GM18870 (cell line): ENCODE data around the gene OR6K6.

ENCODE experiments used
- ATAC-seq: cut with Tn5 transposase; IDR thresholded peaks from one replicate; pipeline ENCODE4 v1.9.1; 2021; ENCODE audit warnings: moderate library complexity; ENCODE audit not compliant: unreplicated experiment

OR6K6 gene

DNA sequence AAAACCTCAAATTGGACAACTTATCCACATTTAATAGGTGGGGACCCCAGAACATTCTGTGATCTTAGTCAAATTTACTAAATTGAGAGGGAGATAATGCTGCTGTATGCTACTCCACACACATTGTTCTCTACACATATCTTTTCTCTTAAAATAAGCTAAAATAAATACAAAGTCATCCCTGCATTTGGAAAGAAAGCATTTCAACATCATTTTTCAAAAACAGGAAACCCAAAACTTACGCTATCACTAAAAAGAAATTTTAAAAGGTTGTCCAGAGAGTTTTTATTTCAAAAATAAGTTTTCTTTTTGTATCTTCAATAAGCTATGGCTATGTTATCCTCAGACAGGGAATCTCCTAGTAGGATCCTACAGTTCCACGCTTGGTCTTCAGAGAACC lies 46.0 kb downstream of the OR6K6 start:
- ATAC-seq: no peak

DNA sequence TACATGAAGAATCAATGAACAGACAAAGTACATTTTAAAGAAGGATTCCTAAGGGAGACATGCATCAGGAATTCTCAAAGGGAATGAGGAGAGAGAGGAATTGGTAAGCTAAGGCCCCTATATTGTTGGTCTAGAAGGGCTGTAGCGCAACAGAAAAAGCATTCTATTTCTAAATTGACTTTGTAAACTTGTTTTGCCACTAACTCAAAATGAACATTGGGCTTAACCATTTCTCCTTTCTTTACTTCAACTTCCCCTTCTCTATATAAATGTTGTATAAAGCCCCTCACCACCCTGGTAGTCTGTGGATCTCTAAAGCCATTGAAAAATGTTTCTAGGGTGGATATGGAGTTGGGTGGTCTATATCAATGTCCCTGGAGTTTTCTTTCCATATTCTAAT lies 46.9 kb downstream of the OR6K6 start:
- ATAC-seq: no peak

DNA sequence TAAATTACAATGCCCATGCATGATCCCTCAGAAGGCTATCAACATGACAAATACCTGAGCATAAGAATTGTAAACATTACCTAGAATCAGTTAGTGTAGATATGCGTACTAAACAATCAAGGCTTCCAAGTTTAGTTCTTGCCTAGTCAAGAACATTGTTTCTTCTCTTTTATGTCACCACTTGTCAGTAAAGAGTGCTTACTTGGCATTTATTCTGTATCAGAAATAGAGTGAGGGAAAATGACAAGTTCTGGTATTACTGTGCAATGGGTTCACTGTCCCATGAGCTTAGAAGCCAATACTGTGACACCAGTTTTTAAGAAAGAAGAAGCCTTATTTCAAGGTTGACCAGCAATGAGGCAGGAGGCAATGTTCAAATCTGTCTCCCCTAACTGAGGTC lies 49.2 kb downstream of the OR6K6 start:
- no peak for ATAC-seq
